ENCODE results near the gene FAR2. TPM values are rescaled to one million over a fixed set of nuclear protein-coding genes. Genes with fewer than 3 reads are reported as not detected.

FAR2 gene
- total RNA-seq, 2 donors from 2014 or later: 42.5 to 96.7 TPM

GRCh38 chr12:29157486-29157946 lies 8.4 kb downstream of the FAR2 start:
- no peaks in the 10 kb centered on the region for H3K36me3 ChIP-seq (ENCODE audit: control insufficient read depth, insufficient read depth, low read length)
- no peak overlapping the region for H3K4me3 Mint-ChIP-seq
- H3K27me3 Mint-ChIP-seq (ENCODE audit: insufficient read depth): no peaks in the 10 kb centered on the region
- no peak for TF ChIP-seq CTCF (conservative IDR thresholded peaks at IDR 0.05)
- H3K9me3 Mint-ChIP-seq: peaks cover 4% of the 10 kb centered on the region
- no peak for DNase-seq
- peaks cover 33% of the 10 kb centered on the region for H3K4me1 Mint-ChIP-seq
- H3K27me3 ChIP-seq (ENCODE audit: control insufficient read depth, insufficient read depth, low read length, poor library complexity, severe bottlenecking): no peaks in the 10 kb centered on the region
- no peak overlapping the region for H3K27ac ChIP-seq (ENCODE audit: low read depth, low read length)
- no peak overlapping the region for H3K4me3 ChIP-seq (ENCODE audit: low read length)
- no peak overlapping the region for H3K27ac Mint-ChIP-seq
- peaks cover 5% of the 10 kb centered on the region for H3K4me1 ChIP-seq (ENCODE audit: control insufficient read depth, insufficient read depth, low read length)
- H3K9me3 ChIP-seq (ENCODE audit: control insufficient read depth, low read length): no peaks in the 10 kb centered on the region
- H3K36me3 Mint-ChIP-seq (ENCODE audit: low read depth): peaks cover 27% of the 10 kb centered on the region
- no peak overlapping the region for H3K9ac ChIP-seq (ENCODE audit: extremely low read depth, low read length, poor library complexity, severe bottlenecking)
- whole genome bisulfite sequencing, 2 experiments (ENCODE audit: insufficient coverage in 1 of 2, insufficient read length in 1 of 2): 85% methylated on average over 1 of the region's 1 CpG; no CpG with 5 or more reads in 1 of the 2 experiments

- Mint-ChIP-seq H3K27ac (no peak overlapping the region), H3K9me3 (peaks cover 4% of the 10 kb centered on the region), H3K4me1 (peaks cover 26% of the 10 kb centered on the region), H3K4me3 (no peak overlapping the region), H3K27me3 (ENCODE audit: insufficient read depth) (no peaks in the 10 kb centered on the region), H3K36me3 (ENCODE audit: low read depth) (peaks cover 27% of the 10 kb centered on the region)
- Histone ChIP-seq H3K27ac (ENCODE audit: low read depth, low read length) (no peak overlapping the region), H3K9me3 (ENCODE audit: control insufficient read depth, low read length) (no peaks in the 10 kb centered on the region), H3K36me3 (ENCODE audit: control insufficient read depth, insufficient read depth, low read length) (no peaks in the 10 kb centered on the region), H3K27me3 (ENCODE audit: control insufficient read depth, insufficient read depth, low read length, poor library complexity, severe bottlenecking) (no peaks in the 10 kb centered on the region), H3K4me3 (ENCODE audit: low read length) (no peak overlapping the region), H3K4me1 (ENCODE audit: control insufficient read depth, insufficient read depth, low read length) (peaks cover 5% of the 10 kb centered on the region), H3K9ac (ENCODE audit: extremely low read depth, low read length, poor library complexity, severe bottlenecking) (no peak overlapping the region)
- no peak for TF ChIP-seq CTCF (conservative IDR thresholded peaks at IDR 0.05)
- no peak for DNase-seq
- 98% methylated on average over 2 of the region's 2 CpGs; no CpG with 5 or more reads in 1 of the 2 experiments for WGBS, 2 experiments (ENCODE audit: insufficient coverage in 1 of 2, insufficient read length in 1 of 2)
Measured at GRCh38 chr12:29158115-29158763, 9.2 kb downstream of the FAR2 start.

- peaks cover 4% of the 10 kb centered on the region for H3K9me3 Mint-ChIP-seq
- WGBS, 2 experiments (ENCODE audit: insufficient coverage in 1 of 2, insufficient read length in 1 of 2): 97 to 100% methylated on average over 2 to 3 of the region's 3 CpGs
- no peaks in the 10 kb centered on the region for H3K36me3 ChIP-seq (ENCODE audit: control insufficient read depth, insufficient read depth, low read length)
Measured at GRCh38 chr12:29159661-29160060, 10.6 kb downstream of the FAR2 start.

More at GRCh38 chr12:29159661-29160060, 10.6 kb downstream of the FAR2 start:
- H3K4me1 ChIP-seq (ENCODE audit: control insufficient read depth, insufficient read depth, low read length): peaks cover 5% of the 10 kb centered on the region
- H3K36me3 Mint-ChIP-seq (ENCODE audit: low read depth): peaks cover 27% of the 10 kb centered on the region
- no peaks in the 10 kb centered on the region for H3K9me3 ChIP-seq (ENCODE audit: control insufficient read depth, low read length)
- TF ChIP-seq CTCF (conservative IDR thresholded peaks at IDR 0.05): no peak
- H3K9ac ChIP-seq (ENCODE audit: extremely low read depth, low read length, poor library complexity, severe bottlenecking): no peak overlapping the region
- H3K4me3 ChIP-seq (ENCODE audit: low read length): no peak overlapping the region
- no peak overlapping the region for H3K27ac ChIP-seq (ENCODE audit: low read depth, low read length)
- peaks cover 20% of the 10 kb centered on the region for H3K4me1 Mint-ChIP-seq
- no peak overlapping the region for H3K27ac Mint-ChIP-seq
- no peaks in the 10 kb centered on the region for H3K27me3 Mint-ChIP-seq (ENCODE audit: insufficient read depth)
- no peak for DNase-seq
- H3K4me3 Mint-ChIP-seq: no peak overlapping the region
- H3K27me3 ChIP-seq (ENCODE audit: control insufficient read depth, insufficient read depth, low read length, poor library complexity, severe bottlenecking): no peaks in the 10 kb centered on the region
